Skeletal muscle tissue (tissue), 4 donors: ENCODE measurements around the gene NAE1. TPM values are rescaled to one million over a fixed set of nuclear protein-coding genes. Genes with fewer than 3 reads are reported as not detected.

ENCODE experiments used
- H3K27ac ChIP-seq: one replicate; pipeline ENCODE4 v1.7.0; 2013; ENCODE audit warnings: mild to moderate bottlenecking, low read depth, low read length, inconsistent platforms
- H3K27me3 ChIP-seq, 3 donors: one replicate each; pipeline ENCODE4 v1.7.0; 2013; ENCODE audit warnings: low read length in 3 of 3; ENCODE audit not compliant: control insufficient read depth in 3 of 3, insufficient read depth in 3 of 3
- H3K36me3 ChIP-seq, 3 donors: one replicate each; pipeline ENCODE4 v1.7.0; 2013; ENCODE audit warnings: low read length in 3 of 3; ENCODE audit not compliant: control insufficient read depth in 3 of 3, insufficient read depth in 3 of 3
- H3K4me1 ChIP-seq, 3 donors: one replicate each; pipeline ENCODE4 v1.7.0; 2013; ENCODE audit warnings: low read length in 3 of 3, mild to moderate bottlenecking in 3 of 3; ENCODE audit not compliant: control insufficient read depth in 3 of 3, insufficient read depth in 3 of 3
- H3K4me3 ChIP-seq, 3 donors: one replicate each; pipeline ENCODE4 v1.7.0; 2013; ENCODE audit warnings: low read length in 3 of 3
- H3K9ac ChIP-seq, 3 donors: one replicate each; pipeline ENCODE4 v1.7.0; 2013; ENCODE audit warnings: low read length in 3 of 3, mild to moderate bottlenecking in 3 of 3, moderate library complexity in 2 of 3, low read depth in 1 of 3
- H3K9me3 ChIP-seq, 3 donors: one replicate each; pipeline ENCODE4 v1.7.0; 2013; ENCODE audit warnings: low read length in 3 of 3; ENCODE audit not compliant: control insufficient read depth in 3 of 3
- total RNA-seq: library from RNA; depleted of rRNA; stranded (reverse); fragments of >200 nt; gene quantifications from one replicate; pipeline ENCODE4 v1.2.3, GENCODE V29; 2014
- donor health status: Osteomylitis.

Gene NAE1
- total RNA-seq, 1 donor from 2014 or later: 32.9 TPM

- H3K4me3 ChIP-seq: no peak overlapping the region
- H3K27ac ChIP-seq: no peak overlapping the region
- H3K27me3 ChIP-seq: no peaks in the 10 kb centered on the region
- H3K9me3 ChIP-seq: no peaks in the 10 kb centered on the region
- H3K36me3 ChIP-seq: no peaks in the 10 kb centered on the region
- H3K4me1 ChIP-seq: peaks cover 0 to 7% (median 3%) of the 10 kb centered on the region in 3 donors
- no peak overlapping the region for H3K9ac ChIP-seq
These were observed 32.9 kb upstream of the NAE1 start for GRCh38 chr16:66863707-66864106.

GRCh38 chr16:66862023-66862520 lies 31.3 kb upstream of the NAE1 start:
- Histone ChIP-seq H3K27ac (no peak overlapping the region), H3K9me3 (no peaks in the 10 kb centered on the region), H3K27me3 (no peaks in the 10 kb centered on the region), H3K4me3 (no peak overlapping the region), H3K9ac (no peak overlapping the region), H3K36me3 (no peaks in the 10 kb centered on the region), H3K4me1 (peaks cover 0 to 7% (median 3%) of the 10 kb centered on the region in 3 donors)

GRCh38 chr16:66859397-66860068 lies 28.8 kb upstream of the NAE1 start:
- H3K4me3 ChIP-seq: no peak overlapping the region
- H3K27ac ChIP-seq: no peak overlapping the region
- no peaks in the 10 kb centered on the region for H3K36me3 ChIP-seq
- H3K9me3 ChIP-seq: no peaks in the 10 kb centered on the region
- H3K9ac ChIP-seq: no peak overlapping the region
- no peaks in the 10 kb centered on the region for H3K27me3 ChIP-seq
- peaks cover 0 to 7% (median 3%) of the 10 kb centered on the region in 3 donors for H3K4me1 ChIP-seq

GRCh38 chr16:66858740-66859396 lies 28.1 kb upstream of the NAE1 start:
- Histone ChIP-seq H3K9me3 (no peaks in the 10 kb centered on the region), H3K4me3 (no peak overlapping the region), H3K27me3 (no peaks in the 10 kb centered on the region), H3K9ac (no peak overlapping the region), H3K36me3 (no peaks in the 10 kb centered on the region), H3K4me1 (peaks cover 0 to 7% (median 3%) of the 10 kb centered on the region in 3 donors), H3K27ac (no peak overlapping the region)

GRCh38 chr16:66857437-66857836 lies 26.7 kb upstream of the NAE1 start:
- Histone ChIP-seq H3K4me3 (no peak overlapping the region), H3K27ac (no peak overlapping the region), H3K9ac (no peak overlapping the region), H3K9me3 (no peaks in the 10 kb centered on the region), H3K36me3 (no peaks in the 10 kb centered on the region), H3K27me3 (no peaks in the 10 kb centered on the region), H3K4me1 (peaks cover 0 to 7% (median 3%) of the 10 kb centered on the region in 3 donors)

- Histone ChIP-seq H3K9me3 (no peaks in the 10 kb centered on the region), H3K27ac (no peak overlapping the region), H3K9ac (no peak overlapping the region), H3K4me3 (no peak overlapping the region), H3K27me3 (no peaks in the 10 kb centered on the region), H3K4me1 (peaks cover 0 to 7% (median 3%) of the 10 kb centered on the region in 3 donors), H3K36me3 (no peaks in the 10 kb centered on the region)
These were observed 26.0 kb upstream of the NAE1 start for GRCh38 chr16:66856801-66857200.

- H3K36me3 ChIP-seq: no peaks in the 10 kb centered on the region
- H3K9me3 ChIP-seq: no peaks in the 10 kb centered on the region
- peaks cover 0 to 7% (median 3%) of the 10 kb centered on the region in 3 donors for H3K4me1 ChIP-seq
- H3K4me3 ChIP-seq: no peak overlapping the region
- H3K27me3 ChIP-seq: no peaks in the 10 kb centered on the region
- H3K27ac ChIP-seq: no peak overlapping the region
- H3K9ac ChIP-seq: no peak overlapping the region
These were observed 25.5 kb upstream of the NAE1 start for GRCh38 chr16:66856184-66856730.

- Histone ChIP-seq H3K27ac (no peak overlapping the region), H3K4me3 (no peak overlapping the region), H3K27me3 (peaks cover 0 to 4% (median 0%) of the 10 kb centered on the region in 3 donors), H3K4me1 (no peaks in the 10 kb centered on the region), H3K9ac (no peak overlapping the region), H3K9me3 (no peaks in the 10 kb centered on the region), H3K36me3 (no peaks in the 10 kb centered on the region)
These were observed 22.7 kb upstream of the NAE1 start for GRCh38 chr16:66853261-66854139.

- Histone ChIP-seq H3K4me1 (no peaks in the 10 kb centered on the region), H3K36me3 (no peaks in the 10 kb centered on the region), H3K4me3 (no peak overlapping the region), H3K27me3 (peaks cover 4 to 5% (median 5%) of the 10 kb centered on the region in 3 donors), H3K27ac (no peak overlapping the region), H3K9ac (no peak overlapping the region), H3K9me3 (no peaks in the 10 kb centered on the region)
These were observed 20.6 kb upstream of the NAE1 start for GRCh38 chr16:66851166-66851964.
